GM21381 (cell line): ENCODE measurements around the gene LHB.
"Not testable (repeated sequence)": the region's sequence is repeated elsewhere in the genome, so short reads cannot be mapped to it uniquely, and the experiment has no call there.

Experiments used
- ATAC-seq: cut with Tn5 transposase; IDR thresholded peaks from one replicate; pipeline ENCODE4 v1.9.1; 2021; ENCODE audit warnings: mild to moderate bottlenecking, moderate library complexity; ENCODE audit not compliant: unreplicated experiment

Gene LHB

GRCh38 chr19:49017041-49017665 is at the start of gene LHB:
Gene LHB (minus strand): TSS chr19:49017091. CDS start chr19:49017081, 10 bp downstream.
- ATAC-seq = no peak

GRCh38 chr19:49065905-49066512 is 49.1 kb upstream of the LHB start:
- ATAC-seq = no peak

- ATAC-seq = no peak
These were observed 48.1 kb upstream of the LHB start, which contains the start of gene NTF4 for GRCh38 chr19:49064768-49065611. Gene NTF4 (minus strand): TSS chr19:49064818. CDS start chr19:49061997, 2,821 bp downstream.

DNA sequence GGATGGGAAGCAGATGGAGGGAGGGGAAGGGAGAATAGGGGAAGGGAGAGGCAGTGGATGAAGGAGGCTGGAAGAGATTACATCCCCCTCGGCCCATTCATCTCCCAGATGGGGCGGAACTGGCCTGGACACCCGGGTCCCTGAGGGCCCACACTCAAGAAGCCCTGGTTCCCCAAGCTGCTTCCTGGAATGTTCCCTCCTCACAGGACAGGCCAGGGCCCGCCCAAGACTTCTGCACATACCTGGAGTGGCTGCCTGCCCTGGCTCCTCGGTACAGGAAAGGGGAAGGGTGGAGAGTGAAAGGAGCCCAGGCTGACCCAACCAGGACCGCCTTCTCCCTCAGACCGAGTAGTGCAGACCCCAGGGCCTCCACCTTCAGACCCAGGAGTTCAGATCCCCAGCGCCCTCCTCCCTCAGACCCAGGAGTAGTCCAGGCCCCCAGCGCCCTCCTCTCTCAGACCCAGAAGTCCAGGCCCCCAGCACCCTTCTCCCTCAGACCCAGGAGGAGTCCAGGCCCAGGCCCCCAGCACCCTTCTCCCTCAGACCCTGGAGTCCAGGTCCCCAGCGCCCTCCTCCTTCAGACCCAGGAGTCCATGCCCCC is 47.2 kb upstream of the LHB start:
- no peak for ATAC-seq

DNA sequence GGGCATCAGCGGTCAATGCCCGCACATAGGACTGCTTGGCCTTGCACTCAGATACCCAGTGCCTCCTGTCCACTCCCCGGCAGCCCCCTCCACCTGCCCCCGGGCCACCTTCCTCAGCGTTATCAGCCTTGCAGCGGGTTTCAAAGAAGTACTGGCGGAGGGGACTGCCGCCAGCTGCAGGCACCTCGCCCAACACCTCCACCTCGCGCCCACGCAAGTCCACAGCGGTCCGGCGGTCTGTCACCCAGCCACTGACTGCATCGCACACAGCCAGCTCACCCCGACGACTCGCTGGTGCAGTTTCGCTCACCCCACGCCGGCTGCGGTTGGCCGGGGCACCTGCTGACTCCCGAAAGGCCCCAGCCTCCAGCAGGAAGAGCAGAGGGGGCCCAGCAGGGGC is 44.6 kb upstream of the LHB start:
- no peak for ATAC-seq

DNA sequence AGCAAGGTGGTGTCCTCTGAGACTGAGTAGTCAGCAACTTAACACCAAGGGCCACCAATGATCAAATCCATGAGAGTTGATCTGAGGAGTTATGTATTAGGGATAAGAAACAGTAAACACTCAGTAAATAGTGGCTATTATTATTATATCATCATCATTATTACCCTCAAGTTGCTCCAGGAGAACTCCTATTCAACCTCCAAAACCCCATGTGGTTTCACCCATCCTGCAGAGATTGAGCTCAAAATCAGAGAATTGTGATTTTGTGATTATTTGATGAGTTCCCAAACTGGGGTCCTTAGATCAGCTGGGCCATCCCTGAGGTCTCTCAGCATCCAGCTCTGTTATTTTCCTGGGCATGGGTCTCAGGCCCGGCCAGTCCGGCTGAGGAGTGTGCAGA is 44.1 kb upstream of the LHB start:
- no peak for ATAC-seq

- no peak for ATAC-seq
These were observed 42.2 kb upstream of the LHB start for GRCh38 chr19:49059053-49059452.

DNA sequence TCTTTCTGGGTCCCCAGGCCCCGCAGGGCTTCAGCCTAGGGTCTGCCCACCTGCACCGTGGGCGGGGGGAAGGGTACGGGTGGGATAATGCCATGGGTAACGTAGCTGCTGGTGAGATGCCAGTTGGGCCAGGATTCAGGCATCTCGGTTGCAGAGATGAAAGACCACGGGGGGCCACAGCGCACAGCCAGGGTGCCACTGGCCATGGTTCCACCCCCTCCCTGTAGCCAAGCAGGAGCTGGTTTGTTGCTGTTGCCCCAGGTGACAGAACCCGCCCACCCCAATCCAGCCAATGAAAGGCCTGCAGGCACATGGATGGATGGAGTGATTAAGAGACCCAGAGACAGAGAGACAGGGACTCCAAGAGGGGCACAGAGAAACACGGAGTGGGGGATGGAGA is 41.7 kb upstream of the LHB start:
- ATAC-seq = no peak

- no peak for ATAC-seq
These were observed 40.8 kb upstream of the LHB start, which contains the start of gene CGB7 for GRCh38 chr19:49057636-49058234. Gene CGB7 (minus strand): TSS chr19:49057749. CDS start chr19:49055375, 2,374 bp downstream.

- not testable (repeated sequence) for ATAC-seq
These were observed 40.2 kb upstream of the LHB start for GRCh38 chr19:49056902-49057596.

DNA sequence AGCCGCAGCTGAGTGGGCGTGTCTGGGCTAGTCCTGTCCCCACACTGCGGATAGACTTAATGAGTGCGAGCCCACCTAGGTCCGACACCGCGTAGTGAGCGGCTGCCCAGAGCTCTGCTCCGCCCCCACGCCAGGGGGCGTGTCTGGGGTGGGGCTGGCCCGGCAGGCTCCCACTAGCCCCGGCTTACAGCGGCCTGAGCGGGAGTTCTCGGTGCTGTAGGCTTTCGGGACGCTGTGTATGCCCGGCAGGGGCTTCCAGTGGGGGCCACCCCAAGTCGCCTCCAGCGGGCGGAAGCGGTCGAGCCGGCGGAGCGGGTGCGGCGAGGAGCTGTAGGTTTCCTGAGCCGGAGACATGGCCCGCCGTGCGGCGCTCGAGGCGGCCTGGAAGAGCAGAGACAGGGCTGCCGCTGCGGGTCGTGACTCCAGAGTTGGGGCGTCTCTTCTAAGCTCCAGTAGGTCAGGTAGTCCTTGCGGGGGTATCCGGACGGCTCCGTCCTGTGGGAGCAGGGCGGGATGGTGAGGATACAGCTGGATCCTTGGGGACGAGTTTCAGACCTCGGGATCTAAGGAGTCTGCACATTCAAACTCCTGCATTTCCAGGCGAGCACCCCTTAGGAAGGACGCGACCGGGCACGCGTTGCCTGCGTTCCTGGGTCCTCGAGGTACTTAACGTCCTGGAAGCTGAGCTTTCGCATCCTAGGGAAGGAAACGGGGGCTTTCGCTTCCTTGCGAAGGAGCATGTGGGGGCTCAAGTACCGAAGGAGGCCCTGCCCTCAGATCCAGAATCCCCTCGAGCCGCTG is 39.4 kb upstream of the LHB start:
- peak; percentile 61 for ATAC-seq

- ATAC-seq = not testable (repeated sequence)
These were observed 33.6 kb upstream of the LHB start for GRCh38 chr19:49050376-49051033.

- ATAC-seq = not testable (repeated sequence)
These were observed 32.9 kb upstream of the LHB start for GRCh38 chr19:49049834-49050233.

DNA sequence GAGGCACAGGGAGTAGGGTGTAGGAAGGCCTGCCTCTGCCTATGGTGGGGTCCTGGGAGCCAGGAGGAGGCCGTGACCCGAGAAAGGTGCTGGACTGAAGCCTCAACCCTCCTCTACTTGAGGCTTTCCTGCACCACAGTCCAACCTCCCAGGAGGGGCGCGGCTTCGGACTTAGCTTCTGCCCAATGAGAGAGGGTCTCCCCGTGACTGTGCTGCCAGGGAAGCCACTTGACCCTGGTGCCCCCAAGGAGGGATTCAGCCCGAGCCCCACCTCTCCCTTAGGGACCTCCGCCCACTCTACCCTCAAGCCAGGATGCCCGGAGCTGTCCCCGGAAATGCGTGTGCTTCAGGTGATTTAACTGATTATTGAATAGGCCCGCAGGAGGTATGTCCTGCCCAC is 32.1 kb upstream of the LHB start, which contains the start of gene CGB8:
Gene CGB8 (minus strand): TSS at position 101 of the 400 bp plus-strand sequence. CDS start 372 bp downstream, outside the sequence.
- not testable (repeated sequence) for ATAC-seq

GRCh38 chr19:49043548-49043947 is 26.7 kb upstream of the LHB start, which contains the start of gene CGB5:
Gene CGB5 (plus strand): TSS chr19:49043848. CDS start chr19:49044210, 362 bp downstream.
- ATAC-seq = not testable (repeated sequence)

DNA sequence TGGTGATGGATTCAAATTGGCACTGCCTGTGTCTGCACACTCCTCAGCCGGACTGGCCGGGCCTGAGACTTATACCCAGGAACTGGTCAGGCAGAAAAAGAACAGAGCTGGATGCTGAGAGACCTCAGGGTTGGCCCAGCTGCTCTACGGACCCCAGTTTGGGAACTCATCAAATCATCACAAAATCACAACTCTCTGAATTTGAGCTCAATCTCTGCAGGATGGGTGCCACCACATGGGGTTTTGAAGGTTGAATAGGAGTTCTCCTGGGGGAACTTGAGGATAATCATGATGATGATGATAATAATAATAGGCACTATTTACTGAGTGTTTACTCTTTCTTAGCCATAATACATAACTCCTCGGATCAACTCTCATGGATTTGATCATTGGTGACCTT is 25.8 kb upstream of the LHB start:
- ATAC-seq = not testable (repeated sequence)

GRCh38 chr19:49042177-49042576 is 25.3 kb upstream of the LHB start:
- no peak for ATAC-seq

DNA sequence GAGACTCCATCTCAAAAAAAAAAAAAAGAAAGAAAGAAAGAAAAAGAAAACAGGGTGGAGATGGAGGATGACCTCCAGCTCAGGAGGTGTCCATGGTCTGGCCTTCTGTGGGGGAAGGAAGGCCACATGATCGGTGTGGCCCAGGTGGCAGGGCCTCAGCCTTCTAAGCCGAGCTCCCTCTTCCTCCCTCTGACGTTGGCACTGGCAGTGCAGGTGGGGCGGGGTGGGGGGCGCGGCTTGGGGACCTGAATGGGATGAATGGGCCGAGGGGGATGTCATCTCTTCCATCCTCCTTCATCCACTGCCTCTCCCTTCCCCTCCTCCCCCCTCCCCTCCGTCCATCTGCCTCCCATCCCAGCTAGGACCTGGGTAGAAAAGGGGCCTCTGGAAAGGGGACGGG is 22.8 kb upstream of the LHB start:
- ATAC-seq = not testable (repeated sequence)
